HG03196 (cell line): ENCODE data around the gene ZNF79.

ENCODE experiments used
- ATAC-seq: cut with Tn5 transposase; IDR thresholded peaks from one replicate; pipeline ENCODE4 v1.9.1; 2021; ENCODE audit not compliant: unreplicated experiment

ZNF79 gene

GRCh38 chr9:127423934-127424675, at the start of gene ZNF79:
ZNF79 (plus strand) TSS chr9:127424382; CDS start chr9:127424788, 406 bp downstream.
- ATAC-seq = peak; percentile 79

- no peak for ATAC-seq
Measured at GRCh38 chr9:127380479-127380878, 43.7 kb upstream of the ZNF79 start.

- ATAC-seq = no peak
Measured at GRCh38 chr9:127382541-127382940, 41.6 kb upstream of the ZNF79 start.

GRCh38 chr9:127384016-127384730, 40.0 kb upstream of the ZNF79 start:
- no peak for ATAC-seq

- ATAC-seq = no peak
Measured at GRCh38 chr9:127384901-127385300, 39.3 kb upstream of the ZNF79 start.

GRCh38 chr9:127386249-127386648, 37.9 kb upstream of the ZNF79 start:
- no peak for ATAC-seq

GRCh38 chr9:127386981-127387380, 37.2 kb upstream of the ZNF79 start:
- ATAC-seq = no peak

GRCh38 chr9:127388037-127388855, 35.9 kb upstream of the ZNF79 start:
- peak; percentile 73 for ATAC-seq

- ATAC-seq = no peak
Measured at GRCh38 chr9:127388856-127389238, 35.3 kb upstream of the ZNF79 start.

- ATAC-seq = no peak
Measured at GRCh38 chr9:127389381-127390247, 34.6 kb upstream of the ZNF79 start.

- no peak for ATAC-seq
Measured at GRCh38 chr9:127390248-127390545, 34.0 kb upstream of the ZNF79 start.

- no peak for ATAC-seq
Measured at GRCh38 chr9:127390563-127390962, 33.6 kb upstream of the ZNF79 start.

GRCh38 chr9:127392166-127392565, 32.0 kb upstream of the ZNF79 start:
- no peak for ATAC-seq

GRCh38 chr9:127392976-127393375, 31.2 kb upstream of the ZNF79 start:
- ATAC-seq = no peak

GRCh38 chr9:127393645-127394044, 30.5 kb upstream of the ZNF79 start:
- no peak for ATAC-seq

GRCh38 chr9:127395497-127396252, 28.5 kb upstream of the ZNF79 start:
- no peak for ATAC-seq

GRCh38 chr9:127396253-127396807, 27.9 kb upstream of the ZNF79 start:
- ATAC-seq = no peak

- peak; percentile 95 for ATAC-seq
Measured at GRCh38 chr9:127396808-127397645, 27.2 kb upstream of the ZNF79 start, which contains the start of gene SLC2A8. SLC2A8 (plus strand) TSS chr9:127397169; CDS start chr9:127397231, 62 bp downstream.
